ENCODE results near the gene TRPM5.
A peak's percentile ranks its signal among the peaks of the same experiment; 100 is the strongest.

The TRPM5 gene

GRCh38 chr11:2401436-2401984 is 42.8 kb downstream of the TRPM5 start:
- Histone ChIP-seq H3K4me3 (ENCODE audit: low read length) (peak overlapping the region; percentile 95), H3K4me1 (ENCODE audit: control insufficient read depth, insufficient read depth, low read length) (peaks cover 28% of the 10 kb centered on the region), H3K36me3 (ENCODE audit: insufficient read depth, low read length) (peaks cover 47% of the 10 kb centered on the region), H3K9ac (ENCODE audit: low read depth, low read length) (peak overlapping the region; percentile 99), H3K27me3 (ENCODE audit: control insufficient read depth, insufficient read depth, low read length) (no peaks in the 10 kb centered on the region), H3K4me2 (ENCODE audit: low read length) (peak overlapping the region; percentile 99), H3K9me3 (replicated peaks; ENCODE audit: low read length) (no peaks in the 10 kb centered on the region)

GRCh38 chr11:2400762-2401435 is 43.4 kb downstream of the TRPM5 start:
- Histone ChIP-seq H3K36me3 (ENCODE audit: insufficient read depth, low read length) (peaks cover 53% of the 10 kb centered on the region), H3K9me3 (replicated peaks; ENCODE audit: low read length) (no peaks in the 10 kb centered on the region), H3K4me1 (ENCODE audit: control insufficient read depth, insufficient read depth, low read length) (peaks cover 28% of the 10 kb centered on the region), H3K27me3 (ENCODE audit: control insufficient read depth, insufficient read depth, low read length) (no peaks in the 10 kb centered on the region), H3K4me2 (ENCODE audit: low read length) (peak overlapping the region; percentile 99), H3K9ac (ENCODE audit: low read depth, low read length) (peak overlapping the region; percentile 99), H3K4me3 (ENCODE audit: low read length) (peak overlapping the region; percentile 95)

GRCh38 chr11:2400069-2400761 is 44.1 kb downstream of the TRPM5 start, which contains the start of gene TSSC4:
Gene TSSC4, plus strand, starts transcription at chr11:2400750. Its CDS starts 1,884 bp downstream, at chr11:2402634.
- H3K36me3 ChIP-seq (ENCODE audit: insufficient read depth, low read length) = peaks cover 59% of the 10 kb centered on the region
- H3K4me3 ChIP-seq (ENCODE audit: low read length) = peak within 1 kb of the TSS; percentile 95
- no peaks in the 10 kb centered on the region for H3K9me3 ChIP-seq (replicated peaks; ENCODE audit: low read length)
- peak within 1 kb of the TSS; percentile 99 for H3K9ac ChIP-seq (ENCODE audit: low read depth, low read length)
- H3K27me3 ChIP-seq (ENCODE audit: control insufficient read depth, insufficient read depth, low read length) = no peaks in the 10 kb centered on the region
- H3K4me1 ChIP-seq (ENCODE audit: control insufficient read depth, insufficient read depth, low read length) = peaks cover 28% of the 10 kb centered on the region
- peak within 1 kb of the TSS; percentile 99 for H3K4me2 ChIP-seq (ENCODE audit: low read length)

- Histone ChIP-seq H3K4me1 (ENCODE audit: control insufficient read depth, insufficient read depth, low read length) (peaks cover 28% of the 10 kb centered on the region), H3K9me3 (replicated peaks; ENCODE audit: low read length) (no peaks in the 10 kb centered on the region), H3K27me3 (ENCODE audit: control insufficient read depth, insufficient read depth, low read length) (no peaks in the 10 kb centered on the region), H3K4me2 (ENCODE audit: low read length) (peak overlapping the region; percentile 92), H3K9ac (ENCODE audit: low read depth, low read length) (peak overlapping the region; percentile 92), H3K4me3 (ENCODE audit: low read length) (peak overlapping the region; percentile 77), H3K36me3 (ENCODE audit: insufficient read depth, low read length) (peaks cover 62% of the 10 kb centered on the region)
These were observed 44.7 kb downstream of the TRPM5 start for GRCh38 chr11:2399488-2400068.

- Histone ChIP-seq H3K4me2 (ENCODE audit: low read length) (peak overlapping the region; percentile 92), H3K9ac (ENCODE audit: low read depth, low read length) (peak overlapping the region; percentile 92), H3K4me1 (ENCODE audit: control insufficient read depth, insufficient read depth, low read length) (peaks cover 28% of the 10 kb centered on the region), H3K4me3 (ENCODE audit: low read length) (peak overlapping the region; percentile 77), H3K27me3 (ENCODE audit: control insufficient read depth, insufficient read depth, low read length) (no peaks in the 10 kb centered on the region), H3K9me3 (replicated peaks; ENCODE audit: low read length) (no peaks in the 10 kb centered on the region), H3K36me3 (ENCODE audit: insufficient read depth, low read length) (peaks cover 66% of the 10 kb centered on the region)
These were observed 45.5 kb downstream of the TRPM5 start for GRCh38 chr11:2398664-2399355.

GRCh38 chr11:2397005-2397404 is 47.3 kb downstream of the TRPM5 start:
- Histone ChIP-seq H3K9ac (ENCODE audit: low read depth, low read length) (no peak overlapping the region), H3K4me1 (ENCODE audit: control insufficient read depth, insufficient read depth, low read length) (peaks cover 25% of the 10 kb centered on the region), H3K4me3 (ENCODE audit: low read length) (no peak overlapping the region)

GRCh38 chr11:2396471-2396870 is 47.8 kb downstream of the TRPM5 start:
- Histone ChIP-seq H3K36me3 (ENCODE audit: insufficient read depth, low read length) (peaks cover 55% of the 10 kb centered on the region), H3K27me3 (ENCODE audit: control insufficient read depth, insufficient read depth, low read length) (no peaks in the 10 kb centered on the region), H3K9ac (ENCODE audit: low read depth, low read length) (no peak overlapping the region)

More at GRCh38 chr11:2397005-2397404, 47.3 kb downstream of the TRPM5 start:
- H3K9me3 ChIP-seq (replicated peaks; ENCODE audit: low read length) = no peaks in the 10 kb centered on the region
- no peak overlapping the region for H3K4me2 ChIP-seq (ENCODE audit: low read length)
- no peaks in the 10 kb centered on the region for H3K27me3 ChIP-seq (ENCODE audit: control insufficient read depth, insufficient read depth, low read length)
- peaks cover 54% of the 10 kb centered on the region for H3K36me3 ChIP-seq (ENCODE audit: insufficient read depth, low read length)

GRCh38 chr11:2395856-2396255 is 48.5 kb downstream of the TRPM5 start:
- Histone ChIP-seq H3K9me3 (replicated peaks; ENCODE audit: low read length) (no peaks in the 10 kb centered on the region), H3K4me1 (ENCODE audit: control insufficient read depth, insufficient read depth, low read length) (peaks cover 22% of the 10 kb centered on the region), H3K36me3 (ENCODE audit: insufficient read depth, low read length) (peaks cover 58% of the 10 kb centered on the region), H3K4me3 (ENCODE audit: low read length) (no peak overlapping the region), H3K27me3 (ENCODE audit: control insufficient read depth, insufficient read depth, low read length) (no peaks in the 10 kb centered on the region), H3K9ac (ENCODE audit: low read depth, low read length) (no peak overlapping the region), H3K4me2 (ENCODE audit: low read length) (no peak overlapping the region)

More at GRCh38 chr11:2396471-2396870, 47.8 kb downstream of the TRPM5 start:
- Histone ChIP-seq H3K4me2 (ENCODE audit: low read length) (no peak overlapping the region), H3K4me1 (ENCODE audit: control insufficient read depth, insufficient read depth, low read length) (peaks cover 19% of the 10 kb centered on the region), H3K9me3 (replicated peaks; ENCODE audit: low read length) (no peaks in the 10 kb centered on the region), H3K4me3 (ENCODE audit: low read length) (no peak overlapping the region)

- Histone ChIP-seq H3K9me3 (replicated peaks; ENCODE audit: low read length) (no peaks in the 10 kb centered on the region), H3K4me2 (ENCODE audit: low read length) (no peak overlapping the region), H3K27me3 (ENCODE audit: control insufficient read depth, insufficient read depth, low read length) (no peaks in the 10 kb centered on the region), H3K9ac (ENCODE audit: low read depth, low read length) (no peak overlapping the region), H3K4me3 (ENCODE audit: low read length) (no peak overlapping the region), H3K36me3 (ENCODE audit: insufficient read depth, low read length) (peaks cover 61% of the 10 kb centered on the region), H3K4me1 (ENCODE audit: control insufficient read depth, insufficient read depth, low read length) (peaks cover 27% of the 10 kb centered on the region)
These were observed 49.0 kb downstream of the TRPM5 start for GRCh38 chr11:2395211-2395730.

GRCh38 chr11:2394818-2395105 is 49.6 kb downstream of the TRPM5 start:
- H3K4me1 ChIP-seq (ENCODE audit: control insufficient read depth, insufficient read depth, low read length) = peaks cover 30% of the 10 kb centered on the region

More at GRCh38 chr11:2394818-2395105, 49.6 kb downstream of the TRPM5 start:
- no peak overlapping the region for H3K9ac ChIP-seq (ENCODE audit: low read depth, low read length)
- H3K4me2 ChIP-seq (ENCODE audit: low read length) = no peak overlapping the region
- H3K4me3 ChIP-seq (ENCODE audit: low read length) = no peak overlapping the region
- H3K36me3 ChIP-seq (ENCODE audit: insufficient read depth, low read length) = peaks cover 65% of the 10 kb centered on the region
- no peaks in the 10 kb centered on the region for H3K9me3 ChIP-seq (replicated peaks; ENCODE audit: low read length)
- H3K27me3 ChIP-seq (ENCODE audit: control insufficient read depth, insufficient read depth, low read length) = no peaks in the 10 kb centered on the region
